Measurements from ENCODE around the gene KIF7. TPM values are rescaled to one million over a fixed set of nuclear protein-coding genes. Genes with fewer than 3 reads are reported as not detected.

Gene KIF7
- polyA plus RNA-seq, 3 donors = not detected

- intact Hi-C loops (cut with micrococcal nuclease) = no loop called here
- Histone ChIP-seq H4K20me1 (ENCODE audit: insufficient read depth, low read length) (no peaks in the 10 kb centered on the region), H3K4me1 (ENCODE audit: control insufficient read depth in 1 of 2, insufficient read depth in 2 of 2, low read length in 2 of 2) (no peaks in the 10 kb centered on the region), H3K27ac (ENCODE audit: low read depth in 1 of 2, low read length in 2 of 2) (no peak overlapping the region), H3K36me3 (replicated peaks in 1 of 2; ENCODE audit: control insufficient read depth in 1 of 2, insufficient read depth in 2 of 2, low read length in 2 of 2) (no peaks in the 10 kb centered on the region), H3K27me3 (ENCODE audit: control insufficient read depth in 2 of 2, insufficient read depth in 2 of 2, low read length in 2 of 2) (no peaks in the 10 kb centered on the region), H3K9me3 (replicated peaks in 1 of 2; ENCODE audit: control insufficient read depth in 1 of 2, insufficient read depth in 1 of 2, low read length in 2 of 2) (no peaks in the 10 kb centered on the region), H3K79me2 (ENCODE audit: insufficient read depth, low read length) (no peaks in the 10 kb centered on the region), H3K4me3 (replicated peaks in 1 of 3; ENCODE audit: low read depth in 2 of 3, low read length in 3 of 3) (no peak overlapping the region), H2AFZ (ENCODE audit: insufficient read depth, low read depth, low read length, poor library complexity, severe bottlenecking) (no peak overlapping the region), H3K4me2 (replicated peaks; ENCODE audit: extremely low read depth, low read length, poor library complexity, severe bottlenecking) (no peak overlapping the region), H3K9ac (ENCODE audit: insufficient read depth, low read length, poor library complexity, severe bottlenecking) (no peak overlapping the region)
- Mint-ChIP-seq H3K36me3 (peaks cover 3 to 6% of the 10 kb centered on the region in 2 donors), H3K4me3 (no peak overlapping the region), H3K9me3 (no peaks in the 10 kb centered on the region), H3K4me1 (no peaks in the 10 kb centered on the region), H3K27ac (no peak overlapping the region), H3K27me3 (ENCODE audit: low read depth in 3 of 3) (peaks cover 0 to 2% (median 1%) of the 10 kb centered on the region in 3 donors)
- TF ChIP-seq CTCF (IDR thresholded peaks at IDR 0.05) = no peak
- WGBS (ENCODE audit: insufficient coverage) = 100% methylated on average over 1 of the region's 2 CpGs
- DNase-seq = no peak
These were observed 25.9 kb upstream of the KIF7 start for GRCh38 chr15:89681146-89681545.

- no peak overlapping the region for H3K4me2 ChIP-seq (replicated peaks; ENCODE audit: extremely low read depth, low read length, poor library complexity, severe bottlenecking)
- no peak for DNase-seq
- intact Hi-C loops (cut with micrococcal nuclease) = no loop called here
- Mint-ChIP-seq H3K4me1 (no peaks in the 10 kb centered on the region), H3K27me3 (ENCODE audit: low read depth in 3 of 3) (peaks cover 0 to 2% (median 2%) of the 10 kb centered on the region in 3 donors), H3K36me3 (peaks cover under 1 to 6% of the 10 kb centered on the region in 2 donors), H3K9me3 (no peaks in the 10 kb centered on the region), H3K4me3 (no peak overlapping the region), H3K27ac (peak overlapping the region in 1 of 7 donors; percentile 29)
- H3K4me3 ChIP-seq (replicated peaks in 1 of 3; ENCODE audit: low read depth in 2 of 3, low read length in 3 of 3) = no peak overlapping the region
- no peak overlapping the region for H3K9ac ChIP-seq (ENCODE audit: insufficient read depth, low read length, poor library complexity, severe bottlenecking)
- H2AFZ ChIP-seq (ENCODE audit: insufficient read depth, low read depth, low read length, poor library complexity, severe bottlenecking) = no peak overlapping the region
- H3K9me3 ChIP-seq (replicated peaks in 1 of 2; ENCODE audit: control insufficient read depth in 1 of 2, insufficient read depth in 1 of 2, low read length in 2 of 2) = no peaks in the 10 kb centered on the region
- no peak for TF ChIP-seq CTCF (IDR thresholded peaks at IDR 0.05)
- no peaks in the 10 kb centered on the region for H3K4me1 ChIP-seq (ENCODE audit: control insufficient read depth in 1 of 2, insufficient read depth in 2 of 2, low read length in 2 of 2)
- no peaks in the 10 kb centered on the region for H3K36me3 ChIP-seq (replicated peaks in 1 of 2; ENCODE audit: control insufficient read depth in 1 of 2, insufficient read depth in 2 of 2, low read length in 2 of 2)
- 13% methylated on average over 1 of the region's 5 CpGs for WGBS (ENCODE audit: insufficient coverage)
- H4K20me1 ChIP-seq (ENCODE audit: insufficient read depth, low read length) = no peaks in the 10 kb centered on the region
- H3K79me2 ChIP-seq (ENCODE audit: insufficient read depth, low read length) = no peaks in the 10 kb centered on the region
- no peak overlapping the region for H3K27ac ChIP-seq (ENCODE audit: low read depth in 1 of 2, low read length in 2 of 2)
- no peaks in the 10 kb centered on the region for H3K27me3 ChIP-seq (ENCODE audit: control insufficient read depth in 2 of 2, insufficient read depth in 2 of 2, low read length in 2 of 2)
These were observed 25.1 kb upstream of the KIF7 start for GRCh38 chr15:89680282-89680873.
